HFFc6 (cell line): ENCODE measurements around the gene PLXNA4. TPM values are rescaled to one million over a fixed set of nuclear protein-coding genes. Genes with fewer than 3 reads are reported as not detected.

Source experiments
- DNase-seq: peaks from one replicate; pipeline ENCODE4 v3.0.0-alpha.2; 2018
- H3K27ac Mint-ChIP-seq: 2 replicates; pipeline ENCODE4 v1.8.0; 2020; ENCODE audit warnings: mild to moderate bottlenecking, mixed read lengths
- H3K27me3 Mint-ChIP-seq: 2 replicates; pipeline ENCODE4 v1.8.0; 2021; ENCODE audit warnings: mild to moderate bottlenecking, moderate library complexity, mixed read lengths; ENCODE audit not compliant: insufficient read depth
- H3K36me3 Mint-ChIP-seq: 2 replicates; pipeline ENCODE4 v1.8.0; 2021; ENCODE audit warnings: low read depth, mixed read lengths
- H3K4me1 Mint-ChIP-seq: 2 replicates; pipeline ENCODE4 v1.8.0; 2020; ENCODE audit warnings: low read depth, mixed read lengths
- H3K4me3 Mint-ChIP-seq: 2 replicates; pipeline ENCODE4 v1.8.0; 2020; ENCODE audit warnings: mild to moderate bottlenecking, moderate library complexity, mixed read lengths
- H3K9me3 Mint-ChIP-seq: 2 replicates; pipeline ENCODE4 v1.8.0; 2020; ENCODE audit warnings: mild to moderate bottlenecking, mixed read lengths
- CTCF ChIP-seq: fragments of 200-600 bp; sonication (generic); IDR thresholded peaks from 2 replicates; pipeline ENCODE4 v1.5.0; 2021; ENCODE audit warnings: antibody characterized with exemption, mild to moderate bottlenecking
- total RNA-seq, 6 experiments: library from RNA; stranded (reverse); fragmentation: NEBNext Ultra II Directional; extraction: Animal tissue kit (Norgen Biotek cat#: 25700); gene quantifications; 2 replicates in 1 of 6; 3 replicates in 5 of 6; pipeline ENCODE4 v1.2.3, GENCODE V29; 2021

The PLXNA4 gene
- total RNA-seq, 6 experiments from 2014 or later = 0.02 to 0.14 (median 0.05) TPM; not detected in 2

- no peak overlapping the region for H3K27ac Mint-ChIP-seq
- H3K9me3 Mint-ChIP-seq = no peaks in the 10 kb centered on the region
- H3K36me3 Mint-ChIP-seq = no peaks in the 10 kb centered on the region
- H3K4me1 Mint-ChIP-seq = no peaks in the 10 kb centered on the region
- no peak overlapping the region for H3K4me3 Mint-ChIP-seq
- no peak for DNase-seq
- TF ChIP-seq CTCF = no peak
- peaks cover 33% of the 10 kb centered on the region for H3K27me3 Mint-ChIP-seq
These were observed 7.3 kb downstream of the PLXNA4 start for GRCh38 chr7:132568962-132569361.

- H3K27me3 Mint-ChIP-seq = peaks cover 15% of the 10 kb centered on the region
- H3K36me3 Mint-ChIP-seq = no peaks in the 10 kb centered on the region
- DNase-seq = no peak
- H3K4me1 Mint-ChIP-seq = no peaks in the 10 kb centered on the region
- no peaks in the 10 kb centered on the region for H3K9me3 Mint-ChIP-seq
- H3K27ac Mint-ChIP-seq = no peak overlapping the region
- no peak for TF ChIP-seq CTCF
- H3K4me3 Mint-ChIP-seq = no peak overlapping the region
These were observed 10.4 kb downstream of the PLXNA4 start for GRCh38 chr7:132565885-132566284.

GRCh38 chr7:132565441-132565840, 10.8 kb downstream of the PLXNA4 start:
- Mint-ChIP-seq H3K27ac (no peak overlapping the region), H3K36me3 (no peaks in the 10 kb centered on the region), H3K4me3 (no peak overlapping the region), H3K9me3 (no peaks in the 10 kb centered on the region), H3K27me3 (peaks cover 16% of the 10 kb centered on the region), H3K4me1 (no peaks in the 10 kb centered on the region)
- no peak for DNase-seq
- TF ChIP-seq CTCF = no peak

GRCh38 chr7:132564849-132565248, 11.4 kb downstream of the PLXNA4 start:
- Mint-ChIP-seq H3K36me3 (no peaks in the 10 kb centered on the region), H3K27ac (no peak overlapping the region), H3K4me1 (no peaks in the 10 kb centered on the region), H3K4me3 (no peak overlapping the region), H3K27me3 (peaks cover 17% of the 10 kb centered on the region), H3K9me3 (no peaks in the 10 kb centered on the region)
- DNase-seq = no peak
- TF ChIP-seq CTCF = no peak

- no peak overlapping the region for H3K4me3 Mint-ChIP-seq
- no peaks in the 10 kb centered on the region for H3K9me3 Mint-ChIP-seq
- no peaks in the 10 kb centered on the region for H3K4me1 Mint-ChIP-seq
- no peak for DNase-seq
- H3K27ac Mint-ChIP-seq = no peak overlapping the region
- peaks cover 18% of the 10 kb centered on the region for H3K27me3 Mint-ChIP-seq
- TF ChIP-seq CTCF = no peak
- no peaks in the 10 kb centered on the region for H3K36me3 Mint-ChIP-seq
These were observed 12.2 kb downstream of the PLXNA4 start for GRCh38 chr7:132564090-132564489.

GRCh38 chr7:132562690-132563089, 13.6 kb downstream of the PLXNA4 start:
- no peak for DNase-seq
- H3K36me3 Mint-ChIP-seq = no peaks in the 10 kb centered on the region
- H3K9me3 Mint-ChIP-seq = no peaks in the 10 kb centered on the region
- peaks cover 12% of the 10 kb centered on the region for H3K27me3 Mint-ChIP-seq
- no peaks in the 10 kb centered on the region for H3K4me1 Mint-ChIP-seq
- no peak overlapping the region for H3K4me3 Mint-ChIP-seq
- TF ChIP-seq CTCF = no peak
- H3K27ac Mint-ChIP-seq = no peak overlapping the region
